Measurements from ENCODE around the gene UBE4B. TPM values are rescaled to one million over a fixed set of nuclear protein-coding genes. Genes with fewer than 3 reads are reported as not detected.
"Not testable (repeated sequence)": the region's sequence is repeated elsewhere in the genome, so short reads cannot be mapped to it uniquely, and the experiment has no call there.

UBE4B gene
- total RNA-seq, 1 donor from 2014 or later, result 66.4 TPM

- intact Hi-C loops (cut with DNase I), result no loop called here
- DNase-seq (ENCODE audit: missing footprints), result no peak
- ATAC-seq, result no peak
Observed at GRCh38 chr1:10186331-10187025, 153.7 kb downstream of the UBE4B start.

- intact Hi-C loops (cut with DNase I), result no loop called here
- DNase-seq (ENCODE audit: missing footprints), result no peak
- ATAC-seq, result no peak
Observed at GRCh38 chr1:10187026-10187334, 154.2 kb downstream of the UBE4B start.

GRCh38 chr1:10188133-10188650 lies 155.4 kb downstream of the UBE4B start:
- DNase-seq (ENCODE audit: missing footprints) (no peak), ATAC-seq (no peak)
- intact Hi-C loops (cut with DNase I), result no loop called here

- ATAC-seq (no peak), DNase-seq (ENCODE audit: missing footprints) (no peak)
- intact Hi-C loops (cut with DNase I), result no loop called here
Observed at GRCh38 chr1:10189659-10190058, 156.9 kb downstream of the UBE4B start.

GRCh38 chr1:10192263-10192662 lies 159.5 kb downstream of the UBE4B start:
- no peak for ATAC-seq
- intact Hi-C loops (cut with DNase I), result no loop called here

GRCh38 chr1:10193288-10193687 lies 160.5 kb downstream of the UBE4B start:
- ATAC-seq (no peak), DNase-seq (ENCODE audit: missing footprints) (no peak)
- intact Hi-C loops (cut with DNase I), result no loop called here

More at GRCh38 chr1:10192263-10192662, 159.5 kb downstream of the UBE4B start:
- DNase-seq (ENCODE audit: missing footprints), result no peak

- DNase-seq (ENCODE audit: missing footprints), result no peak
- no peak for ATAC-seq
- intact Hi-C loops (cut with DNase I), result no loop called here
Observed at GRCh38 chr1:10195570-10195969, 162.8 kb downstream of the UBE4B start.

GRCh38 chr1:10196976-10197375 lies 164.2 kb downstream of the UBE4B start:
- no peak for ATAC-seq
- intact Hi-C loops (cut with DNase I), result no loop called here

GRCh38 chr1:10200620-10201019 lies 167.9 kb downstream of the UBE4B start:
- ATAC-seq, result no peak
- no peak for DNase-seq (ENCODE audit: missing footprints)
- intact Hi-C loops (cut with DNase I), result no loop called here

More at GRCh38 chr1:10196976-10197375, 164.2 kb downstream of the UBE4B start:
- DNase-seq (ENCODE audit: missing footprints), result no peak

GRCh38 chr1:10204003-10204642 lies 171.4 kb downstream of the UBE4B start:
- intact Hi-C loops (cut with DNase I), result no loop called here
- no peak for DNase-seq (ENCODE audit: missing footprints)
- ATAC-seq, result no peak

- DNase-seq (ENCODE audit: missing footprints); intact Hi-C loops (cut with DNase I); ATAC-seq: not testable (repeated sequence)
Observed at GRCh38 chr1:10205206-10205605, 172.4 kb downstream of the UBE4B start.

GRCh38 chr1:10207810-10208209 lies 175.1 kb downstream of the UBE4B start:
- DNase-seq (ENCODE audit: missing footprints) (no peak), ATAC-seq (no peak)
- intact Hi-C loops (cut with DNase I), result no loop called here

GRCh38 chr1:10208537-10208936 lies 175.8 kb downstream of the UBE4B start:
- no peak for ATAC-seq
- intact Hi-C loops (cut with DNase I), result no loop called here
- DNase-seq (ENCODE audit: missing footprints), result no peak

- intact Hi-C loops (cut with DNase I), result no loop called here
- ATAC-seq (no peak), DNase-seq (ENCODE audit: missing footprints) (no peak)
Observed at GRCh38 chr1:10209590-10209904, 176.8 kb downstream of the UBE4B start.

- peak; percentile 99 for DNase-seq (ENCODE audit: missing footprints)
- ATAC-seq, result peak; percentile 99
- intact Hi-C loops (cut with DNase I), result loop anchor here (1.0 to 5.0 kb wide), 5 partner anchors 47 to 219 kb away; no protein-coding TSS in a partner anchor
Observed at GRCh38 chr1:10209905-10210810, 177.4 kb downstream of the UBE4B start, which contains the start of gene KIF1B. KIF1B (plus strand) TSS chr1:10210570; CDS start chr1:10232329, 21,759 bp downstream.

- intact Hi-C loops (cut with DNase I), result loop anchor here (1.0 to 5.0 kb wide), 5 partner anchors 46 to 218 kb away; no protein-coding TSS in a partner anchor
- DNase-seq (ENCODE audit: missing footprints) (peak; percentile 92), ATAC-seq (peak; percentile 65)
Observed at GRCh38 chr1:10210841-10211804, 178.4 kb downstream of the UBE4B start.

GRCh38 chr1:10211805-10212410 lies 179.2 kb downstream of the UBE4B start:
- ATAC-seq, result no peak

GRCh38 chr1:10212476-10212875 lies 179.7 kb downstream of the UBE4B start:
- intact Hi-C loops (cut with DNase I), result loop anchor here (5.0 kb wide), 1 partner anchor 45 kb away; no protein-coding TSS in a partner anchor

More at GRCh38 chr1:10211805-10212410, 179.2 kb downstream of the UBE4B start:
- DNase-seq (ENCODE audit: missing footprints), result no peak
- intact Hi-C loops (cut with DNase I), result loop anchor here (2.0 to 5.0 kb wide), 4 partner anchors 45 to 217 kb away; no protein-coding TSS in a partner anchor

More at GRCh38 chr1:10212476-10212875, 179.7 kb downstream of the UBE4B start:
- DNase-seq (ENCODE audit: missing footprints) (no peak), ATAC-seq (no peak)

Data from Right ventricle myocardium inferior (tissue), 1 donor.